HG03139 (cell line): ENCODE data around the gene KCND3.

Source experiments
- ATAC-seq: cut with Tn5 transposase; IDR thresholded peaks from one replicate; pipeline ENCODE4 v1.9.1; 2021; ENCODE audit not compliant: unreplicated experiment

KCND3 gene

DNA sequence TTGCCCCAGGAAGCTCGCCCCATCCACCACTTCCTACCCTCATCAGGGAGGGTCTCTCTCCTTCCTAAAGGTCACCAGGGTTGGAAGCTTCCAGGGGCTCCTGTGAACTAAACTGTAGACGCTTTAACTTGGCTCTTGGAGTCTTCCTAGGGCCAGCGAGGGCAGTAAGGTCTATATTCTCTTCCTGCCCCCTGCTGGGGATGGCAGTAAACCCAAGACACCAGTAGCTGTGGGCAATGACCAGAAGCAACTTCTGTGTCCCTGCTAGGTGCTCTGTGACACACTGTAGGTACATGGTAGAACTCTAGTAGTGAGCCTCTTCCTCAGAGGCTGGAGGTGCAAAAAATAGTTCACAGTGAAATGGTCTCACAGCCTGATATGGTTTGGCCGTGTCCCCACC is 30.0 kb downstream of the KCND3 start:
- ATAC-seq: no peak

DNA sequence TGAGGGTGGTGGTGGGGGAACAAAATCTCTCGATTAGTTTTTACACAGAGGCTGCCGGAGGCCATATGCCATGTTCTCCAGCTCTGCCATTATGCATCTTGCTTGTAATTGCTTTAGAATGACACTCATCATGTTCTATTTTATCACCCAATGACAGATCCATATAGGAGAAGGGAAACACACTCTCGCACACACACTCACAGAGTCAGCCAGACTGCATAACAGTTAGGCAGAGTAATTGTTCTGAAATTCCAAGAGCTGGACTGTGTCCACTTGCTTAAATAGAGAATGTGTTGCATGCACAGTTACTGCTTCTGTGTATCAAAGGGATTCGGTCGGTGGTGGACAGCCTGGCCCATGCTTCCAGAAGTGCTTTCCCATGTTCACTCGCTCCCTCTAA is 30.6 kb downstream of the KCND3 start:
- ATAC-seq: no peak

DNA sequence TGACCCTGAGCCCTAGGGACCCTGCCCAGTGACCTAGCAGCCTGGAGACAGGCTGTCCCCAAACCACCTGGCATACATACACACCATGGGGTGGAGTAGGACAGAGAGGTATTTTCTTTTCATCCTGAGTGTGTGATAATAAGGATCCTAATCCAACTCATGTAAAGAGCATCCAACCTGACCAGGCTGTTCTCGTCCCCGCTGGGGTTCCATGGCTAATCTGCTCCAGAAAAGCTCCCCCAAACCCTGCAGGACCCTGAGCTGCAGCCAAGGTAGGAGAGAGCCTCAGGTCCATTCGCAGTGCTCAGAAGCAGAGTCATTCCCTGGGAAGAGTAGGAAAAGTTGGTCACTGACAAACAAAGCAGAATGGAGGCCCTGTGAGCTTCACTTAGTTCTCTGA is 31.4 kb downstream of the KCND3 start:
- no peak for ATAC-seq

DNA sequence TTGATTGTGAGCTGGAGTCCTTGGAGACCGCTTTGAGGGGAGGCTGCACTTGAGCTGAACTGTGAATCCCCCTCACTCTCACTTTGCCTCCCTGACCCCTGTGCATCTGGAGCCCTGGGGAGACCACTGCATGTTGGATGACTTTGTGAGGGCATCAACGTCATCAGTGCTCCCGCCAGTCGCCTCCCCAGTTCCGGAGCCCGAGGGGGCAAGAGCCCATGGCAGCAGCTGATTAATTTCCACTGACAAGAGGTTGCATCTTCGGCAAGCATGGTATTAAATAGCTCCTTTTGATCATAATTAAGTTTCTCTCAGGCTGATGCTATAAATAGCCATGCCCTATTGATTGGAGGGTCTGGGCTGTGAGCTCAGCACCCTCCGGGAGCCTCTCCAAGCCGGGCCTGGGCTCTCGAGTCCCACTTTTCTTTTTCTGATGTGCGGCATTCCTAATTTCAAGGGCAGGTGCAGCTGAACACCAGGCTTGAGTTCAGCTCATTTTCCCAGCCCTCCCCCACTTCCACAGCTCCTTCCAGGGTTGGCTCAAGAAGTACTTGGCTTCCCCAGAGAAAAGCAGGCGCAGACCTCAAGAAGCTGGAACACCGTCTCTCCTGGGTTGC is 33.2 kb downstream of the KCND3 start:
- no peak for ATAC-seq

DNA sequence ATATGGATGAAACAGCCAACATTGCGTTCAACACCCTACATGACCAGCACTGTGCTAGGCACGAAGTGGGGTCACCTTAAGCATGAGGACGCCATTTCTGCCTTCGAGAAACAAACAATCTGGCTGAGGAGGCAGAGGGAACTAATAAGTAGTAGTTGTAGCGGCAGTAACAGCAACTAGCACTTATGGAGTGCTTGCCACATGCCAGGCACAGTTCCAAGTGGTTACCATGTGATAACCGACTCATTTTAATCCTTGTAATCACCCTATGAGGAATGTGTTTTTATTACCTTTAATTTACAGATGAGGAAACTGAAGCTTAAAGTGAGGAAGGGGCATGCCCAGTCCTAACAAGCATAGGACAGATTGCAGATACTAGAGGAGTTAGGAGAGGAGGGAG is 33.7 kb downstream of the KCND3 start:
- ATAC-seq: no peak

DNA sequence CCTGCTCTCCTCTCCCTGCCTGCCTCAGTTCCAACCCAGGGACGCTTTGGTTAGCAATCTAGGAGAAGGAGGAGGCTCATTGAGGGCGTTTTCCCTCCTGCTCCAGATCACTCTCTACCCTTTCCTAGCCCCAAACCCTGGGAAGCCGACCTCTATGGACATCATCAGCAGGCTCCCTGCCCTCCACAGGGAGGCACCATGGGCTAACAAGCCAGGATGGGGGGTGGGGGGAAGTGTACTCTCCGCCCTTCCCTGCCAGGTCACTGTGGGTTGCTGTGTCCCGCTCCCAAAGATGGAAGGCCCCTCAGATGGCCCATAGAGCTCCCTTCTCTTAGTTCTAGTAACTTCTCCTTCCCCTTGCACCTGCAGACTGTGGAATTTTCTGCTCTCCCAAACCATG is 35.7 kb downstream of the KCND3 start:
- ATAC-seq: no peak

DNA sequence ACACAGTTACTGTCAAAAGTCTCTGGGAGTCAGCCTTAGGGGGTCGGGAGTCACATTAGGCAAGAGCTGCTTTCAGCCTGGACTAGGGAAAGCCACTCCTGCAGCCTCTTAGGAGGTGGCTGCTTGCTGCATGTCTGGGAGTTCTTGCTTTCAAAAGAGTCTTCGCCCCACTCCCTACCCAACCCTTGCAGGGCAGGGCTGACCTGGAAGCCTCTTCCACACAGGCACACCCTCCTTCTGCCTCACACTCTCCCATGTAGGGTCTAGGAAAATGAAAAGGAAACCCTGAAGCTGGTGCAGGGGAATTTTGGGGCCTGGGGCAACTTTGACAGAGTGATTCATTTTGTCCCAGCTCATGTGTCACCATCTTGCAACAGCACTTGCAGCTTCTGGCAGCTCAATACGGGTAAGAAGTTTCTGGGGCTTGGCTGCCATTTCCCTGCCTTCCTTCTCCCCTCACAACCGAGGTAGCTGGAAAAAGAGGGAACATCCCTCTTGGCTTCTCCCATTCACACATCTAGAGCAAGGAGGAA is 37.3 kb downstream of the KCND3 start:
- ATAC-seq: no peak

DNA sequence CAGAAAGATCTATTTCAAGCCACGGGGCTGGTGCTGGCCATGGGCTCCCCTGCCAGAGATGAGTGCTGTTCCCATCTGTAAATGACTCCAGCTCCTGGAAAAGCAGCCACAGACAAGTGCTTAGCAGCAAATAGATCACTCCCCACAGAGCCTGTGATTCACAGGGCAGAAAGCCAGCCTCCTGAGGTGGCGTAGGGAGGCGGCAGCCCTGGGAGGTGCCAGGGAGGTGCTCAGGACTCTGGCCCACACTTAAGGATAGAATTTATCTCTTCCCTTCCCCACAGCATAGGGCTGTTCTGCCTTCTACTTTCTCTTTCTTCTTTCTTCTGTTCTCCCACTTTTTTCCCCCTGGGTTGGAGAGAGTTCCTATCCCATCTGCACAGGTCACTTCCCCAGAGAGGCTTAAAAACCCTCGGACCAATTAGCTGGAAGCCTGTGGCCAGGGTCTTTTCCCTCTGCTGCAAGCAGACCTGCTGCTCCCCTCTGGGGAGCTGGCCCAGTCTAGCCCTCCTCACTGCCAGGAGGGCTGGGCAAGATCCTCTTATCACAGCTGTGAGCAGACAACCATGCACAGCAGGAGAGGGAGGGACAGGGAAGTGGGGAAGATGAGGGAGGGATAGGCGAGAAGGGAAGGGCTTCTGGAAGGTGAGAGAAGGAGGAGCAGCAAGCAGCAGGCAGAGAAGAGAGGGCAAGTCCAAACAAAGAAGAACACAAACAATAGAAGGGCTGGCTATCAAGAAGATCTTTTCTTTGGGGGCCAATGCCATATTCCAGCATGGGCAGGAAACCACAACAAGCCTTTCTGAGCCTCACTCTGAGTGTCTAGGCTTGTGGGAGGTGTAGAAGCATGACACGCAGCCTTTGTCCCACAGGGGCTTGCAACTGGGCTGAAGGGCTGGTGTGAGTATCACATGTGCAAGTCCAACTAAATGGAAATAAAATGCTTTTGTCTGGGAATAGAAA is 41.0 kb downstream of the KCND3 start:
- no peak for ATAC-seq

DNA sequence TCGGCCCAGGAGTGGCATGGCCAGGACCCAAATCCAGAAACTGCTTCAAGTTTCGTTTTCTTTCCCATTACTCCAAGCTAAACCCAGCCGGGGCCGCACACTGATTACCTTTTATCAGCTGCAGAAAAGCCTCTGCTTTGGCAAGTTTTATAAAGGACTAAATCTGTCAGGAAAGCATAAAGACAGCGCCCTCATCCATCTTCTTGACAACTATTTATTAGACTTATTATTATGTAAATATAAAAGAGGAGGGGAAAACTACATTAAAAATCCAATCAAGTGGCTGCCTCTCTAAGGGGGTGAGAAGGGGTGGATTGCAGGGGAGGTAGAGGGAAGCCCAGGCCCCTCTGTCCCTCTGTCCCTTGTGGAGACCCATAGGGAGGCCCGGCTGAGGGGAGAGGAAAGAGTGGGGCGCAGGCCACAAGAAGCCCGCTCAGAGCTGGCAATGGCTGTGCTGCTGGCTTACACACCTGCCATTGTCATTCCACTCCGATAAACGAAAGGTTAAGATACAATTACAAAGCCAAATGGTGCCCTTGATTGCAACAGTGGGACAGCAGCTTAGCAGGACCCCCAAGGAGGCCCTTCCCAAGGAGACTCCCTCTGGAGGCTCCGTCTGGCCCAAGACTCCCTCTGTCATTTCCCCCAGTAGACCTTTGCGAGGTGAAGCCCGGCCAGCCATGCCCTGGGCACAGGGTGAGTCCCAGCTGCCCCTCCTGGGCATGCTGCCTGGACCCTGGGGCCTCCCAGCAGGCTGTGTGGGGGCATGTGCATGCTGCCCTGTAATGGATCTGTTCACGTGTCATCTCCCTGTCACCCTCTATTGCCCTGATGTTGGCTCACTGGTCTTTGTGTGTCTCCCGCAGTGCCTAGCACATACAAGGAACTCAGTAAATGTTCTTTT is 45.4 kb downstream of the KCND3 start:
- ATAC-seq: no peak

DNA sequence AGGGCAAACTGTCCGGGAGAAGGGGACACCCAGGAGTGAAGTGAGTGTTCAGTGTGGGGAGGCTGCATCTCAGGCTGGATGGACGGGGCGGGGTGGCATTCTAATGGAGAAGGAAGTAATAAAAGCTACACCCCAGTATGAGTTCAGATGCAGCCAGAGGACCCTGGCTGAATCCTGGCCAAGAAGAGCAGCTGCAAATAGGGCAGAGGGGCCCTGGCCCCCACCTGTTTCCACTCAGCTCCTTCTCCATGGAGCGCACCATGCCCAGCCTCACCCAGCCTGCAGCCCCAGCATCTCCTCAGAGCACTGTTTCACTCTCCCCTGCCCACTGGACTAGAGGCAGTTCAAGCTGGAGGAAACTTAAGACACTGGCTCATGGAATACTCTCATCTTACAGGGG is 46.4 kb downstream of the KCND3 start:
- no peak for ATAC-seq

DNA sequence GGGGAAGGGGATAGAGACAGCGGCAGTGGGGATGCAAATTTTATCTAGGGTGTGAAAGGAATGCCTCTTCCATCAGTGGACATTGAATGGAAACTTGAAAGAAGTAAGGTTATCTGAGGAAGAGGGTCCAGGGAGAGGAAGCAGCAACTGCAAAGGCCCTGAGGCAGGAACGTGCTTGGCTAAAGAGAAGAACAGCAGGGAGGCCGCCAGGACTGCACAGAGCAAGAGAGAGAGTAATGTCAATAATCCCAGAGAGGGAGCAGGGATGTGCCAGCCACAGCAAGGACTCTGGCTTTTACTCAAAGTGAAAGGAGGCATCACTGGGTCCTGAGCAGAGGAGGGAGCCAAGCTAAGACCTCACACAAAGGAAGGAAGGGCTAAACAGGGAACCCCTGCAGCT is 50.9 kb downstream of the KCND3 start:
- ATAC-seq: no peak

DNA sequence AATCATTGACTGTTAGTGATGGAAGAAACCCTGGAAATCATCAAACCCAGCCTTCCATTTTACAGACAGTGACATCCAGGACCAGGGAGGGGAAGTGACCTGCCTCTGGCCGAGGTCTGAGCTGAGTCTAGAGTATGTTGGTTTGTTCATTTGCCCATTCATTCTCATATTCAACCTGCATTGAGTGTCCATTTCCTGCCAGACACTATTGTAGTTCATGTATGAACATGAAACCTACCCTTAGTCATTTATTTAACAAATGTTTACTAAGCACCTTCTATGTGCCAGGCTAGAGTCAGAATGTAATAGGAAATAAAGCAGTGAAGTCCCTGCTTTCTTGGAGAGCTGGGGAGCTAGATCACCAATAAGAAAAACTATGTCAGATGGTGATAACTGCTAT is 51.3 kb downstream of the KCND3 start:
- ATAC-seq: no peak

DNA sequence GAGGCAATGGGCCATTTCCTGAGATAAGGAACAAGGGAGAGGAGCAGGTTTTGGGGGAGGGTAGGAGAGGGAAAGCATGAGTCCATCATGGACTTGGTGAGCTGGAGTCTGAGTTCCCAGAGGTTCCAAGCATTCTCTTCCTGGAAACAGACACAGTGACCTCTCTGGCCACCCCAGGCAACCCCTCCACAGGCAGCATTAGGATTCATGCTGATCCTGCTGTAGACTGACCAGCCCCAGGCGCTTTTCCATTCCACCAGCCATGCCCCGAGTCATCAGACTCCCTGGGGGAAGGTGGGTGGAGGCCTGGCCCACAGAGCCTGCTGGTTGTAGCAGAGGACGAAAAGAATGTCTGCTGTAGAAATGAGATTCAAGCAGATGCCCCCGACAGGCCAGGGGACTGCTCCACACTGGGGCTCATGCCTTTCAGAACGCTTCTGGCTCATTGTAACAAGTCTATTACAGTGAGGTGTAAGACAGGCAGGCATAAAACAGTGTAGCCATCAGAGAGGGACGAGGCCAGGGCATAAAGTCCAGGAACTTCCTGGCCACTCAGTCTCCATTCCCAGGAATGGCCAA is 52.2 kb downstream of the KCND3 start:
- ATAC-seq: no peak

DNA sequence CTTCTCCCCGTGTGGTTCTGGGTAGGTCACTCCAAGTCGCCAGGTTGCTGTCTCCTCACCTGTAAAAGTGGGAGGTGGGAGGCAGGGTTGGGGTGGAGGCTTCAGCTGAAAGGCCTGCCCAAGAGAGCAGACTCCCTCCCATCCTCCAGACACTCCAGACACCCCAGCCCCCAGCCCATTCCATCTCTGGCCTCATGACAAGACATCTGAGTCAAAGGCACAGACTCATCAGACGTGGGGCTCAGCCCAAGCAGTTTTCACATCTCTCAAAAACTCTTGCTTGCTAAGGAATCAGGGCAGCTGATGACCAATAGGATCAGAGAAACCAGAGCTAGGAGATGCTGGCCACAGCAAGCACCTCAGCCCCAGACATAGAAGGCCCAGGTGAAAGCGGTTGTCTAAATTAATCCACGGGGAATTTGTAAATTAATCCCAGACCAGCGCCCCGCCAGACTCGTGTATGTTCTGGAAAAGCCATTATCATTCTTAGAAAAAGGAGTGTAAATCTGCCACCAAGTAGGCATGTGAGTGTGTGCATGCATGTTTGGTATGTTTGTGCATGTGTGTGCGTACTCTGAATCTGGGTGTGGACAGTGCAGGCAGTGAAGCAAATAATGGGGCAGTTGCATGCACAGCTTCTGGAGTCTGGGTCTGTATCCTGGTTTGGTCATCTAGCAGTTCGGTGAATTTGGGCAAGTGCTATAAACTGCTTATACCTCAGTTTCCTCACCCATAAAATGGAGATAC is 55.2 kb downstream of the KCND3 start:
- no peak for ATAC-seq

DNA sequence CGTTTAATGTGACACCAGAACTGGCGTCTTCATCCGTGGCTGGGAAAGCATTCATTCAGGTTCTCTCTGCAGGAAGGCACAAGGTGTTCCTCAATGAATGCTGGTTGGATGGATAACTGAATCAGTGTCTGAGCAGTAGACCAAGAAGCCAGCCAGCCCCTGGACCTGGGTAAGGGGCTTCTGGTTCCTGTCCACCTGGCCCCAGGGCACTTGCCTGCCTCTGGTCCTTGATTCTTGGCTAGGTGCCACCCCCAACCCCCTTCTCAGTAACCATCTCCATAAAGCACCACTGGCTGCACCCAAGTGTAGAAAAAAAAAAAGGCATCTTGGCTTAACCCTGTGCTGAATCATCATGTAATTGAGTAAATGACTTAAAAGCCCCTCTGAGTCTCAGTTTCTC is 59.1 kb downstream of the KCND3 start:
- no peak for ATAC-seq

DNA sequence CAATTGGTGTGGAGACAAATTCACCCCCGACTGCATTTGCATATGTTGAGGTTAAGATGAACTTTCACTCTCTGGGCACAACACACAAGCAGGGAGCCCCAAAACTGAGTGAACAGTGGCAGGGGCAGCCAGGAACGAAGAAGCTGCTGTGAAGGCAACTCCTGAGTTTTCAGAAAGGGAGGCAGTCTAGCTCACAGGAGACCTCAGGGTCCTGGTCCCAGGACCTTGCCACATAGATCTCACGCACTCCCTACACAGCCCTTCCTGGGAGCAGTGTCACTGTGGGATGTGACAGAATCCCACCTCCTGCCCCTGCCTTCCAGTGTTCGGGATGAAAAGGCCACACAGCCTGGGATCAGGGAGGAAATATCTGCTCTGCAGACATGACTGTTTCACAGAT is 60.9 kb downstream of the KCND3 start:
- no peak for ATAC-seq

DNA sequence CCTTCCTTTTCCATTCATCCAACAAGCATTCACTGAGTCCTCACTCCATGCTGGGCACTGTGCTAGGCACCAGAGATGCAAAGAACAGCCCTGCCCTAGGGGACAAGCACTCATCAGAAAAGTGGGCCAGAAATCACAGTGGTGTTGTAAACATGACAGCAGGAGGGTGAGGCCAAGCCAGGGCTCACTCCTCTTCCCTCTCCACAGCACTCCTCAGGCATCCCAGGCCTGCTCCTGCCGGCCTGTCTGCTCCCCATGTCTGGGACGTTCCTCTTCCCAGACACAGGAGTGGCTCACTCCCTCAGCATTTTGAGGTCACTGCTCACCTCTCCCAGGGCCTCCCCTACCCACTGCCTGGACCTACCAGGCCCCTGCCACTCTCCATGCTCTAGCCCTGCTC is 61.8 kb downstream of the KCND3 start:
- no peak for ATAC-seq

DNA sequence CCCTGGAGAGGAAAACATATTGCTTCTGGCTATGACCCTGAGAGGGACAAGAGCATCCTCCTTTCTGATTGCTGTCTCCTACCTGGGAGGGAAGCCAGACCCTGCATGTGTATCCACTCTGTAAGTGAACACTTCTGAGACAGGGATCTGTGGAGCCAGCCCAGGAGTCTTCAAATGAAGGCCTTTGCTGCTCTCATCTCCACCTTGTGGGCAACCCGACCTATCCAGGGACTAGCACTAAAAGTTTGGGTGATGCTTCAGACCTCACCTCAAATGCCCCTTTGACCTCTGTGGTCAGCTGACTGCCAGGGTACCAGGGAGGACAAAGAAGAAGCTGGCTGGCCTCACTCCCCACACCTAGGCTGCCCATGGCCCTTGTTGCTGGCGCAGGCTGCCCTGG is 64.7 kb downstream of the KCND3 start:
- ATAC-seq: no peak

DNA sequence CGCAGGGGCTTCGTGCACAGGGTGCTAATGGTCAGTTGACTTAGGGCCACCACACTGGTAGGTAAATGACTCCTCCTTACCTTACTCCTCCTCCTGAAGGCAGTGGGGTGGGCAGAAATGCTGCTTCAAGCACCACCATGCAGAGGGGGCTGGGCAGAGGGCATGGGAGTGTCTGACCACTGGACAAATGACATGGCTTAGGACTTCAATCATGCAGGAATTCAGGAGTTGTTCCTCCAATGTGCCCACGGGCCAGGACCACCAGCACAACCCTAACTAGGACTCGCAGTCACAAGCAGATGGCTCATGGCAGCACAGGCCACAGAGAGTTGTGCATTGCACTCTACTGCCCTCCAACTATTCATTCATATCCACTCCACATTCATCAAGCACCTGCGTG is 65.7 kb downstream of the KCND3 start:
- ATAC-seq: no peak

DNA sequence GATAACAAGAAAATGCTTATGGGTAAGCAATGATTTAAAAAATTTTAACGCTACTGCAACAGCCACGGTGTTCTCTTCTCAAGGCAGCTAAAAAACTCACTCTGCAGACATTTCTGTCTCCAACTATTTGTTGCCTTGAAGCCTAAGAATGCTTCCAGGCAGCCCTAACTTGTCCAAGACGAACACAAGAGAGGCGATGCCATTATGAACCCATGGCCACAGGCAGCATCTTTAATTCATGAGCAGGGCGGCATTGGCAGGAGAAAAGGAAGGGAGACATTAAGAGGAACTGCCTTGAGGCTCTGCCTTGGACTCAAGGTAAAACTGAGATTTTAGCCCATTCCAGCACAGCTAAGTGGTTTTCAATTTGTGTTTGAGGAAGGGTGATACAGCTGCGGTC is 67.5 kb downstream of the KCND3 start:
- no peak for ATAC-seq
